GM21576 (cell line): ENCODE results near the gene C1orf116.

ENCODE experiments used
- ATAC-seq: cut with Tn5 transposase; IDR thresholded peaks from one replicate; pipeline ENCODE4 v1.9.1; 2021; ENCODE audit warnings: mild to moderate bottlenecking, moderate library complexity; ENCODE audit not compliant: unreplicated experiment

Gene C1orf116

DNA sequence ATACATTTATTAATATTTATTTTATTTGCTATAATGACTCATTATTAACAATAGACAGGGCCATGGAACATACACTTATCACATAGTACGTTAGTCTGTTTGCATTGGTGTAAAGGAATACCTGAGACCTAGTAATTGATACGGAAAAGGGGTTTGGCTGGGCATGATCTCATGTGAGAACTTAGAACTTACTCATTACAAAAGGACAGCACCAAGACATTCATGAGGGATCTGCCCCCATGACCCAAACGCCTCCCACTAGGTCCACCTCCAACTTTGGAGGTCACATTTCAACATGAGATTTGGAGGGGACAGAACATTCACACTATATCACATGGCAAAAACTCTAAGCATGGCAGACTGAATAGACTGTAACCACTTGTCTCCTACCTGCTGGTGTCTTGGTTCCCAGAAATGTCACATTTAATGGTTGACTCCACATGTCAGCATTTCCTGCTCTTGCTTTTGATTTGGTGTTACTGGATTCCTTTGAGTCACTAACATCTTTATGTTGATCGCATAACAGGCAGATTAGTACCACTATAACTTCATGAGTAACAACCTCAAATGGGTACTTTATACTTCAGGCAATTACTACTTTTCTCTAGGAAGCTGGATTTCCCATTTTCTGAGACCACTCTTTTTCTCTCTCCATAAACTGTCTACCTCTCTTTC lies 3.5 kb upstream of the C1orf116 start:
- no peak for ATAC-seq

DNA sequence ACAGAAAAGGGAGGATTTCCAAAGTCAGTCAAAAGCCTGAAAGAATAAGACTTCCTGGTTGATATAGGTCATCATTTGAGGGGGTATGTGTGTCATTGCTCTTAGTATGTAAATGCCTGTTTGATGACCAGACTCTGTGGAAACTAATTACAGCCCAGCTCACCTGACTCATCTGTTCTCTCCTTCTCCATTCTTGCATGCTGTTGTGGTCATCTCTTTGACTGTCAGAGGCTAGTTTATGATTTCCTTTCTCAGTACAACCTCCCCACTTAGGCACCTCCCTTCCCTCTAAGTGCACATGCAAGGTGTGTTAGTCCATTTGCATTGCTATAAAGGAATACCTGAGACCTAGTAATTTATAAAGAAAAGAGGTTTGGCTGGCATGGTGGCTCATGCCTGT lies 2.4 kb upstream of the C1orf116 start:
- no peak for ATAC-seq

DNA sequence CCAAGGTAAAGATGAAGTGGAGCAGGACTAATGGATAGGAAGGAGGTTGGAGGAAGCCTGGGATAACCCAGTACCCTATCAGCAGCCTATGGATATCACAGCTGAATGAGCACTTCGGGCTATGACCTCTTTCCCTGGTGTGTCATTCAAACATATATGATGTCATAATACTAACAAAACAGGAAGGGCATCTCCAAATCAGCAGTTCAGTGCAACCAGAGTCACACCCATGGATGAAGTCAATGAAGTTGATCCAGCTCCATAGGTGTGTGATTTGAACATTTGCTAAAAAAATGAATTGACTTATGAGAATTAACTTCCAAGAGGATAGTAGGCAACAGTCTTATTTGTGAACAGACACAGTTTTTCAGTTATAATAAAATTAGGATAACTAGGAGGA lies 1.7 kb upstream of the C1orf116 start:
- ATAC-seq, result no peak

DNA sequence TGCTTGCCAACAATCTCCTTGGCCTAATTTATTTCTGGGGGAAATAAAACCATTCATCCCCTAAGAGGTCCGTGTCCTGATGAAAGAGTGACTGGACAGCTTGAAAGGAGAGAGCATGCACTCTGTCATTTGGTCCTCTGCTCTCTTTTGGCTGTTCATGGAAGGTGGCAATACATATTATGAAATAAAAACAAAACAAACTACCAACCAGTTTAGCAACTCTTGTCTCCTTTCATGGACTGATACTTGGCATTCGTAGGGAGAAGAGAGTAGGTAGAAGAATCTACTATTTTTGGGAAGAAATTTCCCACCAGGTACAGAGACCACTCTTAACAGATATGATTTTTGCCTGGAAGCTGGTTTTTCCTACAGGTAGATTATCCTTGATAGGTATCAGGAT lies 746 bp upstream of the C1orf116 start:
- no peak for ATAC-seq

DNA sequence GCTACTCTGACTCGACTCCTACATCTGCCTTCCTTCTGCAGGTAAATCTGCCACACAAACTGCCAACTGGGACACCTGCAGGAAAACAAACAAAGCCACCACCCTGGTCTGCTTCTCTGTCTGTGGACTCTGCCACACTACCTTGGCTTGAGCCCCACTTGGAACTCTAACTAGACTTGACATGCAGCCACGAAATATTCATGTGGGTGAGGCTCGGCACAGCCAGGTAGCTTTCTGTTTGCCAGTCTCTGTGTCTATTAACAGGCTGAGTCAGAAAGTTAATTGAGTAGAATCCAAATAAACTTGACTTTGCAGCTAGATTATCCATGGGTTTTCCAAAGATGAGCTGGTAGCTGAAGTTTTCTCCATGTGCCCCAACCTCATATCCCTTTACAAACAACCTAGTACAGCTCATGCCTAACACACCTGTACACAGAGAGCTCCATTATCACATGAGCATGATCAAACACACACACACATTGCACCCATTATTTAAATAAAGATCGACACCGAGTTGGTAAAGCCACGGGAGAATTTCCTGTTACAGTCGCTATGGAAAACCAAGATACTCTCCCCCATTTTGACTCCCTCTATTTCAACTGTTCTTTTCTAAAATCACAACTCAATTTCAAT lies 808 bp downstream of the C1orf116 start:
- ATAC-seq, result no peak

DNA sequence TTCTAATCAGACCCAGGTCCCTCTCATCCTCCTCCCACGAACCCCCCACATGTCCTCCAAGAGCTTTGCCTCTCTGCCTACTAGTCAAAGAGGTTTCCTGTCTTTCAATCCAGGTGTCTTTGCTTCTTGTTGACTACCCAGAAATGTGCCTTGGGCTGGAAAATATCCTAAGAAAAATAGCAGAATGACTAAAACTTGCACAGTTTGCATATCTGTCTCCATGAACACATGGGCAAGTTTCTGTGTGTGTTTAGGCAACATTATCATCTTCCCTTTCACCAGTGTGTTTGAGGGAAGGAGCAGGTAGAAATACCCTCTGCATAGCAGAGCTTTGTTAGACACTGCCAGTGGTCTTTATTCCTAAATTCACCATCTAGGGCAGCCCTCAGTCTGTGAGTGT lies 1.5 kb downstream of the C1orf116 start:
- no peak for ATAC-seq

DNA sequence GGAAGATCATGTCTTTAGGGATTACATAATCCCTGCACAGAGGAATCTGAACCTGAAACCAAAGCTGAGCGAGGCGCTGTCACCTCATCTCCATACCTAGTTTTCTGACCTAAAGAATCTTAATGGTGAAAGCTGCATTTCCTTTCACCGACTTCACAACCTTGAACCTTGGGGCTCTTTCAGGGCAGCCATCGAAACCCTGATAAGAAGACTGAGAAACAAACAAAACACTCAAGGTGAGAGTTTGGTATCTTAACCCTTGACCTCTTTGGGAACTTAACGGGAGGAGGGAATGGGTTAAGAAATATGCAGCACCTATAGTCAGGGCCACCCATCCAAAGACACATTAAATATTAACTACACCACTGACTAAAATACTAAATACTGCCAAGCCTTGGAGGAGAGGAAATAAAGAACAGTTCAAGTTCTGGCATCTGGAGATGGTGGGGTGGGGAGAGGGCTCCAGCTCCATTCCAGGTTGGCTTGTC lies 2.0 kb downstream of the C1orf116 start:
- ATAC-seq, result no peak

DNA sequence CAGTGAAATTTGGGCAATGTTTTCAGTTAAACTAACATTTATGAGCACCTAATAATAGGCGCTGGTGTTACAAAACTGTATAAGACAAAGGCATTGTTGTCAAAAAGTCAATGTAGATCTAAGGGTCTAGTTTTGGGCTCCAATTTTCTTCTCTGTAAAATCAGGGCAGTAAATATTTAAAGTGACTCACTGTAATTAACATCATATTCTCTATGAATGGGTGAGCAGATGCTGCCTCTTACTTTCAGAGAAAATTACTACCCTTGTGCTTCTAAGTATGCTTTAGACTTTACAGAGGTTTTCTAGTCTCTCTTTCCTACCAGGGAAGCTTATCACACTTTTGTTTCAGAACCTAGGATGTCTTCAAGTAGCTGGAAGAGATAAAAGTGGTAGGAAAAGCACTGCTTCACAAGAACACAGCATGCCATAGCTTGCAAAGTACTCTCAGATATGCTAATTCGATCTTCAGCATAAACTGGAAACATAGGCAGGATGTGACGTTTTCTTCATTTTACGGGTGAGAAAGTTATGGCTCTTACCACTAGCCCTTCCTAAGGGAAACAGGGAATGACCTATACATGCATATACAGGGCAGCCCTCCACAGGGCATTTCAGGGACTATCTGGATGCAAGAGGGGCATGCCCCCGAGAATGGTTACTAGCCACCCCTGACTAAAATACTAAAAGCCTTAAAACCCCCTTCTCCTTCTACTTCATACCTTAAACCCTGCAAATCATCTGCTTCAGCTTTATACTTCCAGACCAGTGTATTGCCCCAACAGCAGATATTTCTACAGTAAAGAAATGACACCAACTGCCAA lies 2.6 kb downstream of the C1orf116 start:
- ATAC-seq, result no peak

DNA sequence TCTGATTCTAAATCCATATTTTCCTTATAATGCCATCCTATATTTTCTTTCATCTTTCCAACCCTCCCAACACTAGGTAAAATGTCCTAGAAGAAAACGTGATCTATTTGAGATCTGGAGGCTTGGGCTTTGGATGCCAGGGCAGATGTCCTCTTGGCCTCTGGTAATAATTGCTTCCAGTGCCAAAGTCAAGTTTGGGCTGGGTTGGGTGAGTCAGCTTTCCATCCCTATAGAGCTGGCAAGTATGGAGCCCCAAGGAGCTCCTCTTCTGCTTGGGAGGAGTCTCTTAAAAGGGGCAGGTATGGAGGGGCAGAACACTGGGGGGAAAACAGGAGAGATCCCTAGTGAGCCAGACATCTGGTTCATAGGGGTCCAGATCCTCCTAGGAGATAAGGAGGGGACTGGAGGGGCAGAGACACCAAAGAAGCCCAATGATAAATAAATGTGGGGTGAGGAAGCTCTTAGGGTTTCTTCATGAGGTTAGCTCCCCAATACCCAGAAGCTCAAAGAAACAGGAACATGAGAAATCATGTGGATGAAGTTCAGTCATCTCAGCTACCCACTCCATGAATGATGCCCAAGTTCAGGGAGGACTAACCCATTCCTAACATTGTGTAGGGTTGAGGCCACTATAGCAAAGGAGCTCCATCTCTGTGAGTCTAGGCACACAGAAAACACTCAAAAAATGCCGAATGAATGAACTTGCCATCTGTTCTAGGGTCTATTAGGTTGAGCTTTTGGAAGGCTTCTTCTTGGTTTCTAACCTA lies 3.5 kb downstream of the C1orf116 start:
- ATAC-seq, result no peak

DNA sequence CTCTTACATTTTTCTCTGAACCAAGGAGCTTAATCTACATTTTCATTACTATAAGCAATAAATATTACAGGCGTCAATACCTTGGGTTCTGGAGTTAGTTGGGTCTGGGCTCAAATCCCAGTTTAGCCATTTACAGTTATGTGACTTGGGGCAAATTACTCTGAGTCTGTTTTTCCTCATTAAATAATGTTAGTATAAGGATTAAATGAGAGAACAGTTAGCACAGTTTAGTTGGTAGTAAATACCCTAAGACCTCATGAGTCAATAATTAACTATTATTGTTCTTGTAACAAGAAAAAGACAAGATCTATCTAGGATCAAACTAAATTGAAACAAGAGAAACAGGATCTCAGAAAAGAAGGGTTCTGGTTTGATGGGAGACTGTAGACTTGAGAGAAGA lies 4.6 kb downstream of the C1orf116 start:
- no peak for ATAC-seq

DNA sequence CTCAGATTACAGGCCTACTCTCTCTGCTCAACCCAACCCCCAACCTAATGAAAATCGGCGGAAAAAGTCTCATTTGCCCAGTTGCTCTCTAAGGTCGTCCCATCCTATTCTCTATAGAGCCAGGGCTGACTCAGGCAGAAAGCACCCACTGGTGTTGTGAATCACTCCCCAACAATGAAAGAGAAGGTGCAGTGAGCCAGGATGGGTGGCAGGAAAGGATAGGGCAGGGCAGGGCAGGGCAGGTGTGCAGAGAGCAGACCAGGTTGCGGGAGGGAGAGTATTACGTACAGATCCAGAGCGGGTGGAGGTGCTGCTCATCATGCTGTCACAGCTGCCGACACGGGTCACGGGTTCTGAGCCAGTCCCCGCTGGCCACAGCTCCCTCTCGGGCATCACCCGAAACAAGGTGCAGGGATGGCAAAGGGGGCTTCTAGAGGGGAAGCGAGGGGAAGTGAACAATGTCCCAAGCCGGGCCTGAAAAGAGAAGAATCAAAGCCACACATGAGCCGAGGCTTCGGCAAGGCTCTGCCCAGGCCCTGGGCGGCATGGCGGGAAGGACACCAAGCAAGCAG lies 5.3 kb downstream of the C1orf116 start:
- no peak for ATAC-seq

DNA sequence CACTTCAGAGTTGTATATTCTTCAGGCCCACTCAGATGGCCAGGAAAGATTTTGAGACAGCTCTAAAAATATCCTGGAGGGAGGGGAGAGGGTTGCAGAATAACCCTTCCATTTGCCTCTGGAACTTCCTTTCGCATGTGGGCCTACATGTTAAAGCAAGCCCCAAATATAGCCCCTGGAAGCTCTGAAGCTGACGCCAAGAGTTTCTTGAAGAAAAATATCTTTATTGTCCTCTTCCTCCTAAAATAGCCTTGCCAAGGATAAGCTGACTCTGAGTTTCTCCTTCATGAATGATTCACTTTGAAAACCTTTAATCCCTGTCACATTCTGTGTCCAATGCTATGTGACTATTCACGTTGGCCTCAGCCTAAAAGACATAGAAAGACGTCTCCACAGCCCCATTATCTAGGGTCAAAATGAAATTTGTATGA lies 6.4 kb downstream of the C1orf116 start:
- no peak for ATAC-seq

DNA sequence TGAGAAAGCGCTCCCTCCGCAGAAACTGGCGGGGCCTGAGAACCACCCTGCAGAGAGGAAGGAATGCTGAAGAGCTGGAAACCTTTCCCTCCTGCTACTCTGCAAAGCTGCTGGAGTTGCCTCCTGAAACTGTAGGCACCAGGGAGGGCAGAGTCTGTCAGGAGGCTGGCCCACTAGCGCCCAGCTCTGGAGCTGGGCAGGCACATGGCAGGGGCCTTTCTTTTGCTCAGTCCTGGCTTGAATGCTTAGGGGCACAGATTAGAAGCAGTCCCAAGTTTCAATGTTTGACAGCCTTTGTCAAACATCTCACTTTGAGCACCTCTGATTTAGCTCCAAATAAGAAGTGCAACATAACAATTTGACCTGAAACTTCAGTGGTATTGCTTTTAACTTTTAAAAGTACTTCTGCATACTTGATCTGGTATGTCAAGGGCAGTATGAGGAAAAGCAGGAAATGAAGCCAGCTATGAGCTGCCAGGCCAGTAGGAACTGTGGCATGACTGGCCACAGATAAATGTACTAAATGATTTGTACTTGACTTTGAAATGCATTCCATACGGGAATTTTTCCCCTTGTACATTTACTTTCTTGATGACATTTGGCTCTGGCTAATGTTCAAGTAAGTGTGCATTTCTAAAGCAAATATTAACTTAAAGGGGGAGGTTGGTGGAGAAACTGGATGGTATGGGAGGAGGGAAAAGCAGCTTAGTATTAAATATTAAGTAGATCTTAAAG lies 7.2 kb downstream of the C1orf116 start:
- ATAC-seq, result no peak

DNA sequence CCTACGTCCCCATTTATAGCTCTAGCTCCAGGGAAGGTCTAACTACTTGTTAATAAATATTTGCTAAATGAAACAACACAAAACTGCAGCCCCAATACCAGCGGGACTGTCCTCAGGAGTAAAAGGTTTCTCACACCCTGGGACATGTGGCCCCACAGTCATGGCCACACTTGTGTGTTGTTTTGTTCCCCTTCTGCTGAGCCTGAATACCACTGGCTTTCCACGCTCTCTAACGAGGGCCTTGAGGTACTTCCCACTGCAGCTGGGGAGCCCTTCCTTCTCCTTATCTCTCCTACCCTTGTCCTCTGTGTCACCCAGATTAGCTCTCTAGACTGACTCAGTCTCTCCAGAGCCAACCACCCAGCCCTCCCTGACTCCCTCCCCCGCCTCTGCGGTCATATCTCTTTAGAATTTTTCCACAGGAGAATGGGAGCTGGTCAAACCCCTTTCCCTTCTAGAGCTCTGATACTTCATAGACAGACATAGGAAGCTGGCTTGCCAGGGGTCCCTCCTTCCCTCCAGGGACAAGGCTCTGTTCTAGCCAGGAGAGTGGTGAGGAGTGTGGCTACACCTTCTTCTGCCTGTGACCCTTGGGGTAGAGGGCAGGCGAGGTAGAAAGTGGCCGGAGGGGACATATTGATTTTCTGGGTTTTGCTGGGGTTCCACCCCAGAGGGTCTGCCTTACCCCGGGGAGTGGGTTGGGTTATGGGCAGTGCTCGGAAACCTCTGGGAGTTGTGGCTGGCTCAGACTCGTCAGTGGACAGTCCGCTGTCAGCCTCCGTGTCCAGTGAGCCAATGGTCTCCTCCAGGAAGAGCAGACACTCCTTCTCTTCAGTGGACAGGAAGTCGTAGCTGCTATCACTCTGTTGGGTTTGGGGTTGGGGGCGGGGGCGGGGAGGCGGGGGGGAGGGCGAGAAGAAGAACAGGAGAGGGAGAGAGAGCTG lies 8.1 kb downstream of the C1orf116 start:
- no peak for ATAC-seq

DNA sequence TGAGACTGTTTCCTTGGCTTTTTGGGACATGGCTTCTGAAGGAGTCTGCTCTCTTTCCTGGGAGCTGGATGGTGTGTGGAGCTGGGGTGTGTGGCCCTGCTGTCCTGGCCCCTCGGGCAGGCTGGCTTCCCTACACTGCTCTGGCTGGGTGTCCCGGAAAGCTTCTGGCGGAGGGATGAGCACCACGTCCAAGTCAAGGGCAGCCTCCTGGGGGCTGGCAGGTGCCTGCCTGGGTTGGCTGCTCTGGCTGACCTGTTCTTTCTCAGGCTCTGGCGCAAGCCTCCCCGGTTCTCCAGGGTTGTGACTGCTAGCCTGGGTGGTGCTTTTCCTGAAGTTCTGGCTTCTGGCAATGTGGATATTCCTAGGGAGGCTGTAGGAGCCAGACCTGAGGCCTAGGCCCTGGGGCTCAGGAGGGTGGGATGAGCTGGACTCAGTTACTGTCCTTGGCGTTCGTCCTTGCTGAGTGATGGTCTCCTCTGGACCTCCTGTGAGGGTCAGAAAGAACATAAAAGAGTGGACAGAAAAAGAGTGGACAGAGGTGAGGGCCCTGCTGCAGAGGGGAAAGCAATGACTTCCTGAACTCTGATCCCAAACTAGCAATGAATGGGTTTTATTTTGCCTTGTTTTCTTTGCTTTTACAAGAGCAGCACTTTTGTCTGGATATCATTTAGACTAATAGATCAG lies 9.4 kb downstream of the C1orf116 start:
- no peak for ATAC-seq

DNA sequence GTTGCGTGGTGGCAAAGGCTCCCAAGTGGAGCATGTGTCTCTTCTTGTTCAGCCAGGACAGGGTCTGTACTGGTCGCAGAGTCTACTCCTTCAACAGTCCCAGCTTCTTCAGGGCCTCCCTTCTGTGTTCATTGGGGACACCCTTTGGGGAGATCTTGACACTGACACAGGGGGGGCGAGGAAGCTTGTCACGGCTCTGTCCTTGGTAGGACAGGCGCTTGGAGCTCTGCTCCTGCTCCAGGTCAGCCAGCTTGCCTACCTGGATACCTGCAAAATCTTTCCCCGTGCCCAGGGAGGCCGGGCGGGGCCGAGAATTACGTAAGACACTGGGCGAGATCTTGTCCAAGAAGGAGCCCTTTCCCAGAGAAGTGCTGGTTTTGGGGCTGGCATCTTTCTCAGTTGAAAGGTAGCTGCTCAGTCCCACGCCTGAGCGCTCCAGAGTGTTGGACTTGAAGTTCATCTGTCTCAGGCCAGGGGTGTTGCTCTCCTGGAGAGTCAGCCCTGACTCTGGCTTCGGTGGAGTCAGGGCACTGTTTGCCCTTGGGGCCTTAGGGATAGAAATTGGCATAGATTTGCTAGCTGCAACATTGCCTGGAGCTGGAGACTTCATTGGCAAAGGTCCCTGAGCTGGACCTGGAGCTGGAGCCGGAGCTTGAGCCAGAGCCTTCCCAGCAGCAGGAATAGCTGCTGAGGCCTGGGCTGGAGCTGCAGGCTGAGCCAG lies 10.5 kb downstream of the C1orf116 start:
- ATAC-seq, result no peak

DNA sequence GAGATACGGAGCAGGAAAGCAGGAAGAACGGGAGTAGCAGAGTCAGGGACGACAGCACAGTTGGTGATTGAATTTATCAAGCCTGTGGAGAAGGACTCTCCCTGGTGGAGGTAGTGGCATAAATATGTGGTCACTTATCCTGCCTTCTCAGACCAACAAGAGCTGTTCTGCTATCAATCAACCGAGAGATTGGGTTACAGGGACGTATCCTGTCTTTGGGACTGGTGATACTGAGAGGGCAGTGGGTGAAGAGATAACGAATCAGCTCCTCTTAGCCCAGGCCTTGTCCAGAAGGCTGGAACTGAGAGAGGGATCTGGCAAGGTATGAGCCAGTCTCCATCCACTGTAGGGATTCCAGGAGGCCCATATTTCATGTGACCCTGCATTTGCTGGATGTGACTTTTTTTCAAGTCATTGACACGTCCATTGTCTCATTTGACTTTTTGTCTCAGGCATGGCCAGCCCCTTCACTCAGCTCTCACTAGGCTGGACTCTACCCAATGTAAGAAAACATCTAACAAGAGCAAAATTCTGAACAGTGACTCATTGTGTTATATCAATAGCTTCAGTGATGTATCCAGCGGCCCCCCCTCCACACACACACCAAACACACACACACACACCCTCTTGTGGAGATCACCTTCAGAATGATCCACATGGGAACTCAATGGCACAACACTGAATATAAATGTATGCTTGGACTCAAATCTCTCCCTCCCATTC lies 11.3 kb downstream of the C1orf116 start:
- no peak for ATAC-seq
